ENCODE results near the gene EMC7.
"Not testable (repeated sequence)": the region's sequence is repeated elsewhere in the genome, so short reads cannot be mapped to it uniquely, and the experiment has no call there.

The EMC7 gene

DNA sequence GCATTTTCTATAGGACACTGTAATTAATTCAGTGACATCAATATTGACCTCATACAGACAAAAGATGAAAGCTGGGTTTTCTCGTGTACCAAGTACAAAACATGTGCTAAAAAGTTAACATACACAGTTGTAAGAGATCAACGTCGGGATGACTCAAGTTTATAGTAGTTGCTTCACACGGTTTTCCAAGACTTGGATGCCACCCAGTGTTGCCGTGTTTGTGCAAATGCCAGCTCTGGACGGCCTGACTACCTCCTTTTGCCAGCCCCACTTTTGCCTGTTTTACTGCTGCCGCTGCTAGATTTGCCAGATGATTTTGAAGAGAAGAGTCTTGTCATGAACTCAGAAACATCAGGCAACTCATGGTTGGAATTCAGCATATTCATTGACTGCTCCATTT lies 17.6 kb downstream of the EMC7 start:
- DNase-seq = no peak

DNA sequence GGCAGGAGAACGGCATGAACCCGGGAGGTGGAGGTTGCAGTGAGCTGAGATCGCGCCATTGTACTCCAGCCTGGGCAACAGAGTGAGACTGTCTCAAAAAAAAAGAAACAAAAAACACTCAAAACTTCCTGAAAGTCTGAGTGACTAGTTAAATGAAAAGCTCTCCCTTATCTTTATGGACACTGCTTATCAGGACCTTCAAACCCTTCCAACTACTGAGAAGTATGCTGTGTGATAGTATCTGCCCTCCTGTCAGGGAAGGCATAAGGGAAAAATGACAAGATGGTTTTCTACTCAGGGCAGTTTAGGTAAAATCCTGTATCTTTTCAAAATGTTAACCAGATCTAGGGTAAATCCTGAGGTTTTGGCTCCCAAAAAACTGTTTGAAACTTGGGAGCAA lies 21.8 kb downstream of the EMC7 start:
- no peak for DNase-seq

DNA sequence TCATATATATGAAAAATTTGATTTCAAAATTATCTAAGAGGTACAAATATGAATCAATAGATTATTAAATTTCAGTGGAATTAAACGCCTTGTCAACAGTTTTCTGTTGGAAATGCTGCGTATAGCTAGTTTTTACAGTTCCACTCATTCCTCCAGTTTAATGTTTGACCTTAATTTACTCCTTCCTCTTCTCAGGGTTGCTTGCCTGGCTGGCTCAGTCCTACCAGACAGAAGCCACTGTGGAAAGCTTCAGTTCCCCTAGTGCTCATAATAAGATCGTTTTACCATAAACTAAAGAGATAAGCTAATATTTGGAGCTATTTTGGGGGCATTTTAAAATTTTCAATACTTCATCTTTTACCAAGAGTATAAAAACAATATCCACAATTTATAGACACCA lies 22.8 kb downstream of the EMC7 start:
- no peak for DNase-seq

DNA sequence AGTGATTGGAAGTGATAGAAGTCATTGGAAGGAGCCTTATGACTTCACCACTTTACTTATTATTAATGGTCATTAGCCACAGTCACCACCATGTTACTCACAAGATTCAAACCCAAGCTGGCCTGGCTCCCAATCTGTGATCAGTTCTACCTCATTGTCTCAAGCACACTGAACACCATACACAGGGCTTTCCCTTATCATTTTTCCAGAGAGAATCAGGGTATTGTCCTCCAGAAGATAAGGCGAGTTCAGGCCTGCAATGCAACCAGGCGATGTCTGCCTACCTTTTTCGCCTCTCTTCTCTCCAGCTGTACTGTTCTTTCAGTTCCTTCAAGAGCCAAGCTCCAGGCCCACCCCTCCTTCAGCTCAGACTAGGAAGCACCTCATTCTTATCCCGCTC lies 24.9 kb downstream of the EMC7 start:
- DNase-seq = no peak

DNA sequence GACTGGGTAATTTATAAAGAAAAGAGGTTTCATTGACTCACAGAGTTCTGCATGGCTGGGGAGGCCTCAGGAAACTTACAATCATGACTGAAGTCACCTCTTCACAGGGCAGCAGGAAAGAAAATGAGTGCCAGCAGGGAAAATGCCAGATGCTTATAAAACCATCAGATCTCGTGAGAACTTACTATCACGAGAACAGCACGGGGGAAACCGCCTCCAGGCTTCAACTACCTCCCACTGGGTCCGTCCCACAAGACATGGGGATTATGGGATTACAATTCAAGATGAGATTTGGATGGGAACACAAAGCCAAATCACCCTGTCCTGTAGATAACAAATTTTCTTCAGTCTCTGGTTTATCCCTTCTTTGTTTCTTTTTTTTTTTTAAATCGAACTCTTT lies 31.7 kb downstream of the EMC7 start:
- DNase-seq = no peak

DNA sequence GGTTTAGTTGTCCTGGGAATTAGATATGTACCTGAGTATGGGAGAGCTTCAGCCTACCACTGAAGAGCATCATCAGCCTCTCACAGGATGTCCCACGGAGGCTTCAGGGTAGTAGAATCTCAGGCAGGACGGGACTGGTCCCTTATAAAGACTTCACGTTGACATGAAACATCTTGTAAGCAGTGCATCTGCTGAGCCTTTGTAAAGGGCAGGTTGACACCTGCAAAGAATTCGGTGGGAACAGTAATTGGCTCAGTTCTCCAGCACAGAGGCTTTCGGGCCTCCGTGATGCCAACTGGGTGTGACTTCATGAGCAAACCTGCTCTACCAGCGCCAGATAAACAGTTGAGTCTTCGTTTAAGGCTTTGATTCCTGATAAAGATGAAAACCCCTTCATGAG lies 35.7 kb downstream of the EMC7 start:
- no peak for DNase-seq

DNA sequence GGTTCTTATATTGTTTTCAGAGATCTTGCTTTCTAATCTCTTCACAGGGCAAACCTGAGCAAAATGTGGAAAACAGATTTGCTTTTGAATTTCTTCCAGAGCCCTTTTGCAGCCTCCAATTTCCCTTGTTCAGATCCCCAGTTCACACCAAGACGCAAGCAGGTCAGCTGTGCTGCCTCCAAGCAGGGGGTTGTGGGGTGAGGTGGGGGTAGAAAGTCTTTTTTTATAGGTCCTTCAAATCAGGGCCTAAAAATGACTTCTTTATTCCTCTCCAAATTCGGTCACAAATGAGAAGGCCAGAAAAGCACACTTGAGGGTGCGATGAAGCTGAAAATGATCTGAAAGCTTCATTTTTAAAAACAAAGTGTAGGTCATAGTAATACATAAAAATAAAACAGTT lies 36.4 kb downstream of the EMC7 start:
- no peak for DNase-seq

DNA sequence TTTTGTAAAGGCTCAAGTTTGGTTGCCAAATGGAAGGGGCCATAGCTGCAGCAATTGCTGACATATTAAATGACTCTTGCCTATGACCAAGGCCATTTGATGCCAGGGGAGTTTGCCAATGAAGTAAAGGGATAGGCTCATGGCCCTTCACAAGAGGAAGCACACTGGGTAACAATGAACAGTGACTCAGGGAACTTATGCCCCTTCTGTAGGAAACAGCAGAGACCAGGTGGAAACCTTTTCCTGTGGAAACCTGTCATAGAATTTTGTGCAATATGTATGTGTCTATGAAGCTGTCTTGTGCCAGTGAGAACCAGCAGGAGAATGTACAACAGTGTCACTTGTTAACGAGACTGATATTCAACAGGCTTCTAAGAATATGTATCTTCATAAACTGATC lies 37.2 kb downstream of the EMC7 start:
- DNase-seq = no peak

DNA sequence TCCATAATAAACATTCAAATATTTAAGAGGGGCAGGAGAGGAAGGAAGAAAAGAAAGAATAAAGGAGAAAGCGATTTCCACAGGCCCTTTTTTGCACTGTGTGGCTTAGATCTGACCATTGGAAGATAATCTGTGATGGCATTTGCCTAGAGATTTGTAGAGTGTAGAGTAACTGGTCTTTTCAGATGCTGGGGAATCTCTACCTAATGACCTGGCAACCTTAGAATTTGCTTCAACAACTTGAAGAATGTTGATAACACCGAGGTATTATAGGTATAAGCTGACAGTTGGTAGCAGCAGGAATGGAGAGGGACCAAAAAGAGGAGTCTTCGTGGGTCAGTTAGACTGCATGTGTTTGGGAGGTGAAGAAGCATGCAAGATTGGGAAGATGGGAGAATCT lies 41.7 kb downstream of the EMC7 start:
- no peak for DNase-seq

DNA sequence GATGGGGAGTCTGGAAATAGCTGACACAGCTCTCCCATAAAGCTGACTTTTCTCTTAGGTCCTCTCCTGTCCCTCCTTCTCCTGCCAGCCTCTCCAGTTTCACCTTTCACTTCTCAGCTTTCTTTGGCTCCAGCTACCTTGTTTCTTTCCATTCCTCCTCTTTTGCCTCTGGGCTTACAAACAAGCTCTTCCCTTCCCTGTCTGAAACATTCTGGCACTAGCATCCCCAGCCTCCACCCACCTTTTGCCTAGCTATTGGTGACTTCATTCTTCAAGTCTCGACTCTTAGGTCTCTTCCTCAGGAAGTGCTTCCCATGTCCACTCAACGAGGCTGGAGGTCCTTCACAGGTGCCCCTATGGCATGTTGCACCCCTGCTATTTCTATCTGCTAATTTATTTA lies 42.2 kb downstream of the EMC7 start:
- DNase-seq = no peak

DNA sequence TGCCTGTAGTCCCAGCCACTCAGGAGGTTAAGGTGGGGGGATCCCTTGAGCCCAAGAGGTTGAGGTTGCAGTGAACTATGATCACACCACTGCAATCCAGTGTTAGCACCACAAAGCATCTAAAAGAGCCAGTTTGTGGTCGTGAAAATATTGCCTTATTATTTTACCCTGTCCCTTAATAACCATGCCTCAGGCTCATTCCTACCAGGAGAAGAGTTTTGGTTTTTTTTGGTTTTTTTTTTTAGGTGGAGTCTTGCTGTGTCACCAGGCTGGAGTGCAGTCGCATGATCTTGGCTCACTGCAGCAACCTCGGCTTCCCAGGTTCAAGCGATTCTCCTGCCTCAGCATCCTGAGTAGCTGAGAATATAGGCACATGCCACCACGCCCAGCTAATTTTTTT lies 44.8 kb downstream of the EMC7 start:
- no peak for DNase-seq

DNA sequence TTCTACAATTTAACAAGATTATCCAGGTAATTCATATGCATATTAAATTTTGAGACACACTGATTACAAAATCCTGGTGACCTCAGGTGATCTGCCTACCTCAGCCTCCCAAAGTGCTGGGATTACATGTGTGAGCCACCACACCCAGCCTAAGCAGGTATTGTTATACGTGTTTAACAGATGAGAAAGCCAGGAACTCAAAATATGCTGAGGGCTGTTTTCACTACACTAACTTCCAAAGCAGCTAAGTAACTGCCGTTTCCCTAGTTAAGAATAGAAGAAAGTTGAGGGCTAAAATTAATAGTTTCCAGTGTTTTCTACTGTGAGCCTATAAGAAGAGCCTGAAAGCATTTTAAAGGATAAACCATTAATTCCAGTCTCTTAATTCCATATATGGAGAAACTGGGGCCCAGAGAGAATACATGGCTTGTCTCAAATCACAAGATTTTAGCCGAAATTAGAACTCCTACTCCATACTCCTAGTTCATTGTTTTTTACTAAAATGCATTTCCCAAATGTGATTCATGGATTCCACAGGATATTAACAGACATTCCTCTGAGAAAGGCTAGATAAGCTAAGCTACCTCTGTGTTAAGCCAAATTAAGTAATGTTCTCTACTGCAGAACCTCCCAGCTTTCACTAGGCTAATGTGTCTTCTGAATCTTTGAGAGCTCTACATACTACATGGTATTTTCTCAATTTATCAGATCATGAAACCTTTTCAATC lies 45.6 kb downstream of the EMC7 start:
- DNase-seq = no peak

DNA sequence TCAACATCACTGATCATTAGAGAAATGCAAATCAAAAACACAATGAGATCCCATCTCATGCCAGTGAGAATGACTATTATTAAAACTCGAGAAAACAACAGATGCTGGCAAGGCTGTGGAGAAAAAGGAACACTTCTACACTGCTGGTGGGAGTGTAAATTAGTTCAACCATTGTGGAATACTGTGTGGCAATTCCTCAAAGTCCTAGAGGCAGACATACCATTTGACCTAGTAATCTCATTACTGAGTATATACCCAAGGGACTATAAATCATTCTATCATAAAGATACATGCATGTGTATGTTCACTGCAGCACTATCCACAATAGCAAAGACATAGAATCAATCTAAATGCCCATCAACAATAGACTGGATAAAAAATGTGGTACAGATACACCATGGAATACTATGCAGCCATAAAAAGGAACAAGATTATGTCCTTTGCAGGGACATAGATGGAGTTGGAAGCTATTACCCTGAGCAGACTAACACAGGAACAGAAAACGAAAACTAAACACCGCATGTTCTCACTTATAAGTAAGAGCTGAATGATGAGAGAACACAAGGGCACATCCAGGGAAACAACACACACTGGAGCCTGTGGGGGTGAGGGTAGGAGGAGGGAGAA lies 47.5 kb downstream of the EMC7 start:
- no peak for DNase-seq

DNA sequence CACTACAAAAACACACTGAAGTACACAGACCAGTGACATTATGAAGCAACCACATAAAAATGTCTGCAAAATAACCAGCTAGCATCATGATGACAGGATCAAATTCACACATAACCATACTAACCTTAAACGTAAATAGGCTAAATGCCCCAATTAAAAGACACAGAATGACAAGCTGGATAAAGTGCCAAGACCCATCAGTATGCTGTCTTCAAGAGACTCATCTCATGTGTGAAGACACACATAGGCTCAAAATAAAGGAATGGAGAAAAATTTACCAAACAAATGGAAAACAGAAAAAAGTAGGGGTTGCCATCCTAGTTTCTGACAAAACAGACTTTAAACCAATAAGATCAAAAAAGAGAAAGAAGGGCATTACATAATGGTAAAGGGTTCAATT lies 51.3 kb downstream of the EMC7 start:
- not testable (repeated sequence) for DNase-seq

DNA sequence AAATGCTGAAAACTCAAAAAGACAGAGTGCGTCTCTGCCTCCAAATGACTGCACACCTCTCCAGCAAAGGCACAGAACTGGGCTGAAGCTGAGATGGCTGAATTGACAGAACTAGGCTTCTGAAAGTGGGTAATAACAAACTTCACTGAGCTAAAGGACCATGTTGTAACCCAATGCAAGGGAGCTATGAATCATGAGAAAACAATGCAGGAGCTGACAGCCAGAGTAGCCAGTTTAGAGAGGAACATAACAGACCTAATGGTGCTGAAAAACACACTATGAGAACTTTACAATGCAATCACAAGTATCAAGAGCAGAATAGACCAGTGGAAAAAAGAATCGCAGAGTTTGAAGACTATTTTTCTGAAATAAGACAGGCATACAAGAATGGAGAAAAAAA lies 52.5 kb downstream of the EMC7 start:
- no peak for DNase-seq

DNA sequence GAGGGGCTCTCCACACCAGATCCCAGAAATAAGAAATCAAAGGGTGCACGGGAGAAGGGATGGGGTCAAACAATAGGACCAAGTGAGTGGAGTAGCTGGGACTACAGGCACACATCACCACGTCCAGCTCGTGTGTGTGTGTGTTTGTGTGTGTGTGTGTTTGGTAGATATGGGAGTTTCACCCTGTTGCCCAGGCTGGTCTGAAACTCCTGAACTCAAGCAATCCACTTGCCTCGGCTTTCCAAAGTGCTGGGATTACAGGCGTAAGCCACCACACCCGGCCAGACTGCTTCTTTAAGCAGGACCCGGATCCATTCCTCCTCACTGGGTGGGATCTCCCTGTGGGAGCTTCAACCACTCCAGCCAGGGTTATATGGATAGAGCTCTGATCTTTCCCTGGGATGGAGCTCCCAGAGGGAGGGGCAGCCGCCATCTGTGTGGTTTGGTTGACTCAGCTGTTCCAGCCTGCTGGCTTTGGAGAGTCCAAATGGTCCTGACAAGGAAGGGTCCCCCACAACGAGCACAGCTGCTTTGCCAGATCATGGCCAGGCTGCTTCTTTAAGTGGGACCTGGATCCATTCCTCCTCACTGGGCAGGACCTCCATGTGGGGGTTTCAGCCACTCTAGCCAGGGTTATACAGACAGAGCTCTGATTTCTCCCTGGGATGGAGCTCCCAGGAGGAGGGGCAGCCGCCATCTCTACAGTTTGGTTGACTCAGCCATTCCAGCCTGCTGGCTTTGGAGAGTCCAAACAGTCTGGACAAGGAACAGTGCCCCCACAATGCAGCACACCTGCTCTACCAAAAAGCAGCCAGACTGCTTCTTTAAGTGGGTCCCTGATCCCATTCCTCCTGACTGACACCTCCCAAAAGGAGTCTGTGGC lies 53.5 kb downstream of the EMC7 start:
- no peak for DNase-seq

DNA sequence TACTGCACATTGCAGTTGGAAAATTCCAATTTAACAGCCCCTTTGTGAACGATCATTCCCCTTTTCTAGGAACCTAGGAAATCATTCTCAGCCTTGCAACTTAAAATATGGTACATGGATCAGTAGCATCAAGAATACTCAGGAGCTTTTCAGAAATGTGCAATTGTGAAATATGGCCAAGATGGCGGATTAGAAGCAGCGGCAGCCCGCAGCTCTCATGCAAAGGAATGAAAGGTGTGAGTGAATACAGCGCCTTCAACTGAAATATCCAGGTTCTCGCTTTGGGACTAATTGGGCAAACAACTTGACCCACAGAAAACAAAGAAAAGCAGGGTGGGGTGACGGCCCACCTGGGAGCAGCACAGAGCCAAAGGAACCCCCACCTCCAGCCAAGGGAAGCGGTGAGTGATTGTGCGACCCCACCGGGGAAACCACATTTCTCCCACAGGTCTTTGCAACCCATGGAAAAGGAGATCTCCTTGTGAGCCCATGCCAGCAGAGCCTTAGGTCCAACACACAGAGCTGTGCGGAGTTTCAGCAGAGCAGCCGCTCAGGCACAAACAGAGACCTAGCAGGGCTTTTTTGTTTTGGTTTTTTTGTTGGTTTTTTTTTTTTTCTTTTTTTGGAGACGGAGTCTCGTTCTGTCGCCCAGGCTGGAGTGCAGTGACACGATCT lies 55.1 kb downstream of the EMC7 start:
- DNase-seq = no peak

DNA sequence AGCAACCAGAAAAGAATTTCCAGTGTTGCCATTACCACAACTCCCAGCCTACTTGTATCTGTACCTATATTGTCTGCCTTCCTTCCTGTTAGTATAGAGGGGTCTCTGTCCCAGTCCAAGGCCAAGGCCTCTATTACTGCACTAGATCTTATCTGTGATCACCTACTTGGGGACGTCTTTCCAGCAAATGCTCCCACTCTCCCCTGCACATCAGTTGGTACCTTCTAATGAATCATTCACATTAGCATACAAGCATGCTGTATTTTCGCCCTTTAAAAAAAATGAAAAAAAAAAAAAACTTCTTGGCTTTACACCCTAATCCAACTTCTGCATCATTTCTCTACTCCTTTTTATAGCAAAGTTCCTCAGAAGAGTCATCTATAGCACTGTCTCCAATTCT lies 57.8 kb downstream of the EMC7 start:
- DNase-seq = no peak

DNA sequence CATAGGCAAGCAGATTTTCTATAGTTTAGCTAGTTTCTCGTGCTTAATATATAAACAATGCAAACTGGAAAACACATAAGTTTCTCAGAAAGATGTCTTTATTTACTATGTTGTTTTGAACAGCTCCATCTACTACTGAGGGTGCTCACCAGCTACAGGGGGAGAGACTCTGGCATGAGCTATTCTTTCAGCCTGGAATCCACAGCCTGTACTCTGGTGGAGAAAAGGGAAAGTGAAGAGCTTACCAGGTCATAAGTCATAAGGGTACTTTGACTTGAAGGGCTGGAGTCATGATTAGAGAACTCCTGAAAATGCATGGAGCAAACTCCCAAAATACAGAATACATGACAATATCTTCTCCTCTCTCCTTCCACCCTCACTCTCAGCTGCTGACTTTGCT lies 58.3 kb downstream of the EMC7 start:
- DNase-seq = no peak

DNA sequence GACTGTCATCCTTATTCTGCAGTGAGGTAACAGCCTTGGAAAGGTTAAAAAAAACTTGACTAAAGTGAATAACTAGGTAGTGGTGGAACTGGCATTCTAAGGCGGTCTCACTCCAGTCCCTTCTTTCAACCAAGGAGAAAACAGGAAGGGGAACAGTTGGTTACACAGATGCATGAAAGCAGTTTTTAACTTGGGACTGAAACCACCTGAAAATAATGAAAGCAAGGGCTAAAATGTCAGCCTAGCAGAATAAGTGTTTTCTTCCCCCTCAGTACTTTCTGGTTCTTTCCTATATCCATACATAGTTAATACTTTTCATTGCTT lies 61.9 kb downstream of the EMC7 start:
- DNase-seq = no peak

DNA sequence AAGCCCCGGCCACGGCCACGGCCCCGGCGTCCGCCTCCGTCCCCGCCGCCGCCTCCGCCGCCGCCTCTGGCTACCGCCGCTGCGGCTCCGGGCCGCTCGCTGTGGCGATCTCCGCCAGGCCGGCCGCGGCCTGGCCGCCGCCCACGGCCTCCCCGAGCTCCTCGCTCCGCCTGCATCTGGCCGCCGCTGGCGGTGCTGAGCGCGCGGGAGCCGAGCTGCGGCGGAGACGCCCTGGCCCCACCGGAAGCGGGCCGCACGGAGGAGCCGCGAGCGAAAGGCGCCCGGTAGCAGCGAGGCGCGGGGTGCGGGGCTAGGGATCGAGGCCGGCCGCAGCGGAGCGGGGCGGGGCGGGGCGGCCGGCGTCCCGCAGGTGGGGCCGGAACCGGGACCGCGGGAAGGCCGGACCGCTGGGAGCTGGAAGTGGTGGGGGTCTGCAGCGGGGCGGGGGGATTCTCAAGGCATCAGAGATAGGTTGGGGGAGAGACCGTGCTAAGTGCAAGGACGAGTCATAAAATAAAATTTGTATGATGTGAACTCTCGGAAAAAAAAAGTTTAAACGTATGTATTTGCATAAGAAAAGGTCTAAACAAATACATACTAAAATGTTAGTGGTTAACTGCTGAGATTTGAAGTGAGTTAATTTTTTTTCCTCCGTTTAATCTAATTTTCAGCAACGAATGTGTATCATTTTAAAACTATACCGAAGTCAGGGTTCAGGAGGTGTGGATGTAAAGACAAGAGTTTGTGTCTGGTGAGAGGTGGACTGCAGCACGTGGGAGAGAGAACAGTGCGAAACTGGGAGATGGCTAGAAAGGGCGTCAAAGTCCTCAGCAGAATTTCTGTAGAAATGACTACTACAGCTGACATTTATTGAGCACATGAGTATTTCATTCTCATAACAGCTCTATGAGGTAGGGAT lies 62.5 kb downstream of the EMC7 start, which contains the start of gene AVEN:
AVEN (minus strand) TSS at position 334 of the 919 bp plus-strand sequence; CDS start at position 176, 158 bp downstream.
- DNase-seq = peak; percentile 26 to 52 (median 39)
